ENCODE results near the gene CTPS2.

DNA sequence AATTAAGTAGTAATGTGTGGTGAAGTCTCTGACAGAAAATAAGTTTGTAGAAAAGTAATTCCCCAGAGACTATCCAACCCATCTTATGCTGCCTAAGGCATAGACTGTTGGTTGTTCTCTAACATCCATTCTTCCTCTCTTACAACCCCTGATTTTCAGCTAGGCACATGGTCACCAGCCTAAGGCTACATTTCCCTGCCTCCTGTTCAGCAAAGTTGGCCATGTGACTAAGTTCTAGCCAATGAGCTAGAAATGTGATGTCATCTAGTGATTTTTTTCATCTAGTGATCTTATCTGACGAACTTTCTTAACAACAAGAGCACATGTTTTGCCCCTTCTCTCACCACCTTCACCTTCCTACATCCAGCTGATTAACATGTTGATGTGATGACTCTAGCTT, 164.8 kb downstream of the CTPS2 start:
- TF ChIP-seq POLR2A (IDR thresholded peaks at IDR 0.05) (no peak), CTCF (IDR thresholded peaks at IDR 0.05) (no peak)

All from thyroid gland (tissue), 4 donors.